GM19043 (cell line): ENCODE measurements around the gene KCTD5.

ENCODE experiments used
- ATAC-seq: cut with Tn5 transposase; IDR thresholded peaks from one replicate; pipeline ENCODE4 v1.9.1; 2021; ENCODE audit warnings: low read depth; ENCODE audit not compliant: unreplicated experiment

Gene KCTD5

DNA sequence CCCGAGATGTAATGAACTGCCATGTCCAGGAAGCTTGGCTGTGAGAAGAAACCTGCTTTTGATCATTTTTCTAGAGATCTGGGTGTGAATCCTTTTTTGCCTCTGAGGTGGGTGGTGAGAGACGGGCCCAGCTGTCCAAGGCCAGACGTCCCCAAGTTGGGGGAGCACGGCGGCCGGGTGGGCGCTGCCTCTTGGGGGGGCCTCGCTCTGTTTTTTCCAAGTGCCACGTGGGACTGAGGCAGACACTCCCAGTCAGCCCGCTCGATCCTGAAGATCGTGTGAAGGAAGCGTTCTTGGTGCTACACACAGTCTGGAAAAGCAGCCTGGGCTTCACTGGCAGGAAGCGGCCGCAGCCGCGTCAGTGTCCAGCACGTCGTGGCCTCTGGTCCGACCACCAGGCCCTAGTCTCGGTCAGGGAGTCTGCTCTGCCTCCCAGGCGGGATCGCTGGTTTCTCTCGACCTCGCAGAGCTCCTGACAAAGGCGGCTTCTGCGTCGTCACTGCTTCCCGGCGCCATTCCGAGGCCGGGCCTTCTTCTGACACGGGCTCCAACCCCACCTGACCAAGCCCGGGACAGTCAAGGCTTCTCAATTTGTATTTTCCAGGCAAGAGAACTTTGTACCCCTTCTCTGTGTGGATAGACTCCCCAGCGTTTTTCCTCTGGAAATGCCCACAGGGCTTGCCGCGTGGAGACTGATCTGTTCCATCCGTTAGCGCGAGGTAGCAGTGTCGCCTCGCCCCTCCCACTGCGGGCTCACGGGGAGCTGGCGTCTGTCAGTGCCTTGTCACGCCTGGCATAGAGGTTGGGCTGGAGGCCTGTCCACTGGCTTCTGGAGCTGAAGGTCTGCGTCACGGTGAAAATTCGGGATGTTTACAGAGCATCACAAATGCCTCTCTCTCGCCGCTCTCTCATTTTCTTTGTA, 25.3 kb downstream of the KCTD5 start:
- ATAC-seq, result no peak

DNA sequence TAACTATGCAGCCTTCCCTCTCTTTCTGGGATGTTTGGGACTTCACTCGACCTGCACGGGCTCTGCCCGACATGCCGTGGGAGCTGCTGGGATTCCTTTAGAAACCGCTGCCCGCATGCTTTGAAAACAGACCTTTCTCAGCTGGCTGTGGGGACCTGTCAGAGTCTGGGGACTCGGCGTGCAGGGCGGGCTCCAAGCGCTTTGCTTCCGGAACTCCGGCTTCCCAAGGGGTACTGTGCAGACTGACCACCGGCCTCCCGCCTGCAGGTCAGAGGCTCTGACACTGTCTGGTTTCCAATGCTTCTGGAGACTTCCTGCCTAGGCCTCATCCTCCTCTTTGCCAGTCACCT, 25.9 kb downstream of the KCTD5 start:
- ATAC-seq, result no peak

DNA sequence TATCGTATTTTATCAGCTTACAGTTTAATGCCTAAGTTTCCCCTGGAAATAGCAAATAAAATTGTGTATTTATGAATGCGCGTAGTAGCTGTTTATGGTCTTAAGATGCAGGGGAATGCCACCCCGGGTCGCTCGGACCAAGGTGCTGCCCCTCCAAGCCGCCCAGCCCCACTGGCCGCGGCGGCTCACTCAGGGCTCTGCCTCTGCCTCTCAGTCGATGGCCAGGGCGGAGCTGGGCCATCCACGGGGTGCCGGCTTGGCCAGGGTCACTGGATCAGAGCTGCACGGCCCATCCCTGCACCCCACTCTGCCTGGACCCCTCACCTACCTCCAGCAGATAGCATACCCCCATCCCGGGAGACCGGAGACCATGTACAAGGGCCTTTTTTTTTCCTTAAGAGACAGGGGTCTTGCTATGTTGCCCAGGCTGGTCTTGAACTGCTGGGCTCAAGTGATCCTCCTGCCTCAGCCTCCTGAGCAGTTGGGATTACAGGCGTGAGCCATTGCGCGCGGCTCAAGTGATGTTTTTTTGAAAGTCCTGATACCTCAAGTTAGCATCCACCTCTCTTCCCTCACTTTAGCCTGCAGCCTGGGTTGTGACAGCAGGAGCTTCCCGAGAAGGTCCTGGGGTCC, 26.7 kb downstream of the KCTD5 start:
- ATAC-seq, result no peak

DNA sequence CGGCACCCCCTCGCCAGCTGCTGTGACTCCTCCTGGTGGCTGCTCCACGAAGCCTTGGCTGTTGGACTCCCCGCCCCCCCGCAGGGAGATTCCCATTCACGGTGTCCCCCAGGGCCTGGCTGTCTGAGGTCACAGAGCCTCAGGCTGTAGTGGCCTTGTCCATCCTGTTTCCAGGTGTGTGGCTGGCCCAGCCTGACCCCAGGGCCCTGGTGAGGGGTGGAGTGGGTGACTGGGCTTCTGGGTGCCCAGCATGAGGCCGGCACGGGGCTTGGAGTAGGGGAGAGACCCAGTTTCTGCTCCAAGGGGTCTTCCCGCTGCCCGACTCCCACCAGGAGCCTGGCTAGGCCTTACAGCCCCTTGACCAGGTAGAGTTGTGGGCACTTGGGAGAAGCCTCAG, 27.3 kb downstream of the KCTD5 start:
- no peak for ATAC-seq

DNA sequence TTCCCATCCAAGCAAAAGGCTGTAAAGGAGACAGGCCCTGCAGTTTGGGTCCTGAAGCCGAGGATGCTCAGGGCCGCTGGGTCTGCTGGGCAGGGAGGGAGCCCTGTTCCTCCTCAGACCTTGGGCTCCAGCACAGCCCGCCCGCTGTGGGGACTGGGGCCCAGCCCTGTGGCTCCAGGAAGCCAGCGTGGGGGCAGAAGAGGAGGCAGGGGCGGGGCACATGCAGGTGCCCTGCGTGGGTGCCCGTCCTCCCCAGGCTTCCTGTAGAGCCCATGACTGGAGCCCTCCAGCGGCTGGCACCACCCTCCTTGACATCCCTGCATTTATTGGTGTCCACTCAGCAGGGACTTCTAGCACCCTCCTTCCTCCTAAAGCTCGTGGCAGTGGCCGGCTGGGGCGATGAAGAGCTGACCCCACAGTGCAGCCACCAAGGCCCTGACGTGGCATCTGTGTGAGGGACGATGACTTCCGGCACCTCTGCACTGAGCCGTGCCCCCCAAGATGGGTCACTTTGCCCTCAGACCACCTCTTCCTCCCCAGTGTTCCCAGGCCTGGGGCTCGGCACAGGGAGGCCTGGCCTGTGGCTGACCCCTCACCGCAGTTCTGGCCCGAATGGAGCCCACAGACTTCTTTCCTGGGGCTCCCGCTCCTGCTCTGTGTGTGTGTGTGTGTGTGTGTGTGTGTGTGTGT, 27.8 kb downstream of the KCTD5 start:
- no peak for ATAC-seq

DNA sequence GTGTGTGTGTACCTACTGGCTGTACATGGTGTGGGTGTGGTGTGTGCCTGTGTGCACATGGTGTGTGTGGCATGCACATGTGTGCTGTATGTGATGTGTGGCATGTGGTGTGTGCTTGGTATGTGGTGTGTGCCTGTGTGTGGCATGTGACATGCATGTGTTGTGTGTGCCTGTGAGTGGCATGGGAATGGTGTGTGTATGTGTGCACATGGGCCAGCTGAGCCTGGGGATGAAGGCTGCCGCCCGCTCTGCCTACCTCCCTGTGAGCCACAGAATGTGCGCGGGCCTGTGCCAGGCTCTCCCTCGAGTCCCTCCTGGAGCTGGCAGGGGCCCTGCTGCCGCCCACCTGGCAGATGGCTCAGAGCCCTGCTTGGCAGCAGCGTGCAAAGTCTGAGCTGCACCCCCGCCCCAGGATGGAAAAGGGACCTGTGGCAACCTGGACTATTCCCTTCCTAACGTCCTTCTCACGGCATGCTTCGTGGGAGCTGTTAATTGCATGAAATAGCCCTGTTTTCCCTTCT, 28.4 kb downstream of the KCTD5 start:
- ATAC-seq, result no peak

DNA sequence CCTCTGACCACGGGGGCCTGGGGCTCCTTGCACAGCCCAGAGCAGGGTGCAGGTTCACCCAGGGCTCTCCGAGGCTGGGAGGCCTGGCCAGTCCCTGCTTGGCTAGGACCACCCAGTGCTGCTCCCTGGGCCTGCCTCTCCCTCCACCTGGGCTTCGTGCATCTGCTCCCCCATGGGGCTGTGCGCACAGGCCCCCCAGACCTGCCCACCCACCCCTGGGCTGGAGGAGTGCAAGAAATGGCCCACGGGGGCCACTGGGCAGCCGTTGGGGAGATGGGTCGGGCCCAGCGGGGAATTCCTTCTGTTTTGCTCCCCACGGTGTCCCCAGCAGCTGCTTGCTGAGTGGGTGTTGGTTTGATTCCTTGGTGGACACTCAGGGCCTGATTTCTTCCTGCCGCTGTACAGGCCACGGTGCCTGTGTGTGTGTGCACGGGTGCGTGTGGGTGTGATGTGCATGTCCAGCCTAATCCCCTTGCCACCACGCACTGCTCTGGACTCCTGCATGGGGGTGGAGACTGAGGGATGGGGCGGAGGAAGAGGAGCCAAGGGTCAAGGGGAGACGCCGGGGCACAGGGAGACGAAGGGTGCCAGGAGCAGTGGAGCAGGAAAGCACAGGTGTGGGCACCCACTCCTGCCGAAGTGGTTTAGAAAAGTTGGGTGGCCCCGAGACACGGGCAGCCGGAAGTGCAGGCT, 29.2 kb downstream of the KCTD5 start:
- ATAC-seq, result no peak

DNA sequence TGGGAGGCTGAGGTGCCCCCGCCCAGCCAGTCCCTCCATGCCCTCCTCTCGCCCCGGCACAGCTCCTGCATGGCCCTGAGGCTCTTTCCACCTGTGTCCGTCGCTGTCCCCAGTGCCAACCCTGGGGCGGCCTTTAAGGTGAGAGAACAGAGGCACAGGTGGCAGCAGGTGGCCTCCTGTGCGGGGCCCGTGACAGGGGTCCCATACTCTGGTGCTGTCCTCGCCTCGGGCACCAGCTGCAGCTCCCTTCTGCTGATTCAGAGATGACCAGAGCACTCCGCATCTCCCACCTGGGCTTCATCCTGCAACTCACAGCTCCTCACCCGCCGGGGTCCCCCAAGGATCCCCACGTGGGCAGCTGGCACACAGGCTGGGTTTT, 29.7 kb downstream of the KCTD5 start:
- ATAC-seq, result no peak

DNA sequence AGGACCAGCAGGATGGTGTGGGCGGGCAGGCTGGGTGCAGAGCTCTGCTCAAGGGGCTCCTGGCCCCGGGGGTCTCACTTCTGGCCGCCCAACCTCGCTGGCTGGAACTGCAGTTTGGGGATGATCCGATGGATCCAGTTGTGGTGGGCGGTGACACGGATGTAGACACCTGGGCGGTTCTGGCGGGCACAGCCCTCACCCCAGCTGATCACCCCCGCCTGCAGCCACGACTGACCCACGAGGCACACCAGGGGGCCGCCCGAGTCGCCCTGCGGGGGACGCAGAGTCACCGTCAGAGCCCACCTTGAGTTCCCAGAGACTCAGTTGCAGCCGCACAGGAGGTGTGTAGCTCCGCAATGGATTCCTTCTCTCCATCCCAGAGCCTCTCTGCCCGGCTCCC, 30.2 kb downstream of the KCTD5 start:
- ATAC-seq, result no peak

DNA sequence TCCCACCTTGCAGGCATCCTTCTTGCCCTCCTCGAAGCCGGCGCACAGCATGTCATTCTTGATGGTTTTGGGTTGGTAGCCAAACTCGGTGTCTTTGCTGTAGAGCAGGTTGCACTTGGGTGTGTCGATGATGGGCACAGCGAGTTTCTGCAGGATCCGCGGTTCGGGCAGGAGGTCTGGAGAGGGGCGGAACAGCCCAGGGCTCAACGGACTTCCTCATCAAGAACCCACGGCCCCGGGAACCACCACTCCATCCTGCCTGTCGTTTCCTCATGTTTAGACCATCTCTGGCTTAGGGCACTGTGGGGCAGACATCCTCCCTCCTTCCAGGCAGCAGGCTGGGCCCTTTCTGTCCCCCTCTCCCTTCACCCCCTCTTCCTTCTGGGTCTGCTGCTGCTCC, 31.2 kb downstream of the KCTD5 start:
- no peak for ATAC-seq

DNA sequence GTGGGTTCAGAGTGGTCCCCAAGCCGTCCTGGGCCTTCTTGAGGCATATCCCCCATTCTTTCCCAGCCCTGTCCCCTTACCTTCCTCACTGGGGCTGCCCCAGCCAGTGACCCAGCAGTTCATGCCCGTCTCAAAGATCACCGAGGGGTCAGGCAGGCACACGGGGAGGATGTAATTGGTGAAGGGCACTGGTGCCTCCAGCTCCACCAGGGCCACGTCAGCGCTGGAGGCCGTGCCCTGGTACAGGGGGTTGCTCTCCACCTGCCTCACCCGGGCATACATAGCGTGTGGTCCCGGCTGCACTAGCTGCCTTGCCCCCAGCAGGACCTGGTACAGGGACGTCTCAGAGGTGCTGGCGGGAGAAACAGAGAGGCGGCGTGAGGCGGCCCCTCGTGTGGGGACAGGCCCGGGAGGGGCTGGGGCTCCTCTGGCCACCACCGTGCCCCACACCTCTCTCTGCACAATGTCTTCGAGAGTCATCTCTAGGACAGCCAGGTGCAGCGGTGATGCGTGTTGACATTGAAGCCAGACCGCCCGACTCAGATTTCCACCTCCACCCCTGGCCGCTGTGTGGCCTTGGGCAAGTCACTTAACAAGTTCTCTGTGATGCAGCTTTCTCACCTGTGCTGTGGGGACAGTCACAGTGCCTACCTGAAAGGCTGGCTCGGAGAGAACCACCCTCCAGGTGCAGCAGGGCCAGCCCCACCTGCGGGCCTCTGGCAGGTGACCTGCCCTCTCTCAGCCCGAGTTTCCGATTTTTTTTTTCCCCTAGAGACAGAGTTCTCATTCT, 31.9 kb downstream of the KCTD5 start:
- no peak for ATAC-seq

DNA sequence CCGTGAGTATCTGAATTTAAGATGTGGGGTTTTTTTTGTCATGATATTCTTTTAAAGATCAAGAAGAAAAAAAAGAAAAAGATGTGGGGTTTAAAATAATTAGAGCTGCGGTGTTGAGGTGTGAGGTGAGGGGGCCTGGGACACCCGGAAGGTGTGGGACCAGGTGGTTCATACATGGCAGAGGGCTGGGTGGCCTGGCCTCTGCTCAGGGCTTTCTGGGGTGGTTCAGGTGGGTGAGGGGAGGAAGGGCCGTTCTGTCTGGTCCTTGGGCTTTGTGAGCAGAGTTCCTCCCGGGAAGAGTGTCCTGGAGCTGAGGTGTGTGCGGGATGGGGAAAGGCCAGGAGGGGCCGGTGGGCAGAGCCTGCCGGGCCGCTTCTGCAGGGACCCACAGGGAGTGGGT, 32.7 kb downstream of the KCTD5 start:
- no peak for ATAC-seq

DNA sequence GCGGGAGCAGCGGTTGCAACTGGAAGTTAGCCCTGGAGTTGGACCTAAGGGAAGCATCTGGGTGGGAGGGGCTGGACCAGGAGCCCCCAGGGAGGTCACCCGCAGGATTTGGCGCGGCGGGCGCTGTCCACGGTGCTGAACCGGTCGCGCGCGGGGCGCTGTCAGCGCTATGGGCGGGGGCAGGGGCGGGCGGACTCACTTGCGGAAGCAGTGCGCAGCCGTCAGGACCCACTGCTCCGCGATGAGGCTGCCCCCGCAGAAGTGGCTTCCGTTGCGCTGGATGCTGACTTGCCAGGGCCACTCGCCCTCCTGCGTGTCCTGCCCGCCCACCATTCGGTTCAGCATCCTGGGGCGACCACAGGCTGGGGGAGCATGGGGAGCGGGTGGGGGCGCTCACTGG, 33.2 kb downstream of the KCTD5 start:
- ATAC-seq, result no peak

DNA sequence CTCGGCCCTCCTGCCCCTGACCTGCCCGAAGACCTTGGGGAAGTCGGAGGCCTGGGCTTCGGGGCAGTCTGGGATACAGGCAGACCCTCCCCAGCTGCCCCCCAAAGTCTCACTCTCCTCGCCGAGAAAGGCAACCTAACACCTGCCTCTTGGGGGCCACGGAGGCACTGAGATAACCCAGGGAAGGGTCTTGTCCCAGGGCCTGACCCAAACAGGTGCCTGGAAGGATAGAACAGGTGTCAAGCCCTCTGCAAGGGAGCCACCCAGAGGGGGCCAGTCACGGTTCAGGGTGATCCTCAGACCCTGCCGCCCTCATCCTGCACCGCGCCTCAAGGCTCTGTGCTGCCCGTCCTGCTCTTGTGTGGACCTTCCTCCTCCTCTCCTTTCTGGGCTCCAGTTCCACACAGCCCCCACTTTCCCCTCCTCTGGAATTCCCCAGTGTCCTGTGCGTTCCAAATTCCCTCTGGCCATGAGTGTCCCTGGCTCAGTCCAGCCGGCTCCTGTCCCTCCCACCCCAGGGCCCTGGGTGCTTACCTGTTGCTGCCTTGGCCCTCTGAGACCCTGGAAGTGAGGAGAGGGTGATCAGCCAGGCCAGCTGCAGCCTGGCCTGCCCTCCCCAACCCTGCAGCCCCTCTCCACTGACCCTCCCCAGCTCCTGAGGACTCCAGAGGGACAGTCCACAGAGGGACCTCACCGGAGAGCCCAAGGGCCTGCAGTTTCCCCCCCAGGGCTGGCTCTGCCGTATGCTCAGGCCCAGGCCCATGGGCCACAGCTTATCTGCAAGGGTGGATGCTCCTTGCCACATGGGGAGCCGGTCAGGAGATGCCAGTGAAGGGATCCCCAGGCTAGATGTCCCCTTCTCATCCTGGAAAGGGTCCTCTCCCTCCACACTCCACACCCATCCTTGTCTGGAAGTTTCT, 33.9 kb downstream of the KCTD5 start:
- no peak for ATAC-seq

DNA sequence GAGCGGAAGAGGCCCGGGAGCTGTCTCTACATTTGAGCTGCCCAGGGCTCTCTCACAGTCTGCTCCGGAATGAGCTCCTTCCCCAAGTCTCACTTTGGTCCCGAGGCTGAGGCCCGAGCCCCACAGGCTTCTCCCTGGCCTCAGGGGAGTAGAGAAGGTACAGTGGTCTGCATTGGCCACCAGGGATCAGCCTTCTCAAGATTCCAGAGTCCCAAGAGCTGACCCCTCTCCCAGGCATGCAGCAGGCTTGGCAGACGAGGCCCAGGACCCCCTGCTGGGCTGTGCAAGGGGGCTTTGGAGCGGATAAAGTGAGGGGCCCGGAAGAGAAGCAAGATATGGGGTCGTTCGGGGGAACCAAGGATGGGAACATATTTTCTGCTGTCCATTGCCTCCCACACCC, 34.6 kb downstream of the KCTD5 start:
- ATAC-seq, result no peak

DNA sequence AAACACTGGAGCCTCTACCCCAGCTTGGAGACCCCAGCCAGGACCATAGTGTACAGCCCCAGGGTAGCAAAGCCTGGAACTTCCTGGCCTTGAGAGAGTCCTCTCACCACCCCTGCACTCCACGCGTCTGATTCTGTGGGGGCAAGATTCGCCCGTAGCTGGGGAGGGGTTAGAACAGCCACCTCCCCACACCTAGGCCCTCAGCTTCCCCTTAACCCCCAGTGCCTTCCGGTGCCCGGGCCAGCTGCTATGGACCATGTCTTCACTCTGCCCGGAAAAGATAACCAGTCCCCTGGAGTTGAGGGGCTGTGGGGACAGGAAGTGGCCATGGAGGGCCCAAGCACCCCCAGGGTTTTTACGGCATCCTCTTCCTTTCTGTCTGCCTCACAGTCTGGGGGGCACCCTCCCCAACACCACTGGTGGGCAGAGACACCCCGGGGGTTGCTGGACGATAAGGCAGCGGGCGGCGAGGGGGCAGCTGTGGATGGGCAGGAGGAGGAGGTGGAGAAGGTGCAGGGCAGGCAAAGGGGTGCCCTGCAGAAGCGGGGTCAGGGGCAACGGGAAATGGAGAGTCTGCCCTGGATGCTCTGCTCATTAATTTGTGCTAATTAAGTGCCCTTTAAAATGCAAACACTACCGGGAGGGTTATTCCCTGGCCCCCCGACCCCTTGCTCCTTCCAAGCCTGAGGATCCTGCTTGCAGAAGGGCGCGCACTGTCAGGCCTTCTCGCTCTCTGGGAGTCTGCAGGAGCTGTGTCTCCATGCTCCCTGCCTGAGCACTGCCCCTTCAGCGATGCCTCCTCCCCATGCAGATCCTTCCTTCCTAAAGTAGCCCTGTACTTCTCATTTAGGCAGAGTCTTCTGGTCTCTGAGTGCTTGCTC, 35.3 kb downstream of the KCTD5 start:
- ATAC-seq, result no peak

DNA sequence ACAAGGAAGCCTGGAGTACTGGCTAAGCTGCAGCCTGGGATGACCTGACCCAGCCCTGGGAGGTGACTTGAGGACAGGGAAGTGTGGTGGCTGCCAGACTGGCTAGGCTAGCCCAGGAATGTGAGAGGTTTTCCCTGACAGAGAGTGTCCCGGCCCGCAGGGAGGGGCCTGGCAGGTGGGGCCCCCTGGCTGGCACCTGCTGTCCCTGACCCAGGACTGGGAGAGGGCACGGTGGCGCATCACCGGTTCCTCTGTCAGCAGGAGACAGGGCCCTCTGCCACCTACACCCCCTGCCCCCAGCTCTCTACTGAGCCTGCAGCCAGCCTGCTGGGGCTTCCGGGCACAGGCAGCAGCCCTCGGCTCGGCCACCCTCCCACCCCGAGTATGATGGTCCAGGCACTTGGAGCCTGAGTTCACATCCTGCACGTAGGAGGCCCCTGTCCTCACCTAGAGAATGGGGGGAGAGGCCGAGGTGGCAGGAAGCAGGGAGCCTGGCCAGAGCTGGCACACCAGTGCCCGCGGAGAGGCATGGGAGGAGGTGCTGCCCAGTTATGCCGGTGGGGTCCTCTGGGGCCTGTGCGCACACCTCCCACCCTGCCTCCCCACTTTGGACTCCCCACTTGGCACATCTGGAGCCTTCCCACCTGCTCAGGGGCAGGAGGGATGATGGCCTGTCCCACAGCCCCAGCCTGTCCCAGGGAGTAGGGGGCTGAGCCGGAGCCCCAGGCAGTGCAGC, 37.2 kb downstream of the KCTD5 start:
- no peak for ATAC-seq
